Right lobe of liver (tissue), 4 donors: ENCODE results near the gene MRPS15.

Experiments
- POLR2A ChIP-seq: fragments of 450-650 bp; IDR thresholded peaks from one replicate; pipeline ENCODE4 v1.6.1; 2017; ENCODE audit warnings: antibody characterized with exemption, mild to moderate bottlenecking
- TF ChIP-seq, protein P1 (sequence below), 4 donors: fragments of 200-600 bp in 3 of 4; fragments of 450-650 bp in 1 of 4; IDR thresholded peaks; one replicate each; pipeline versions ENCODE4 v1.5.1 to v1.8.0; 2016 to 2022; ENCODE audit warnings: antibody characterized with exemption in 4 of 4, mild to moderate bottlenecking in 2 of 4
- donor health status: DM: no; HTN: no; CAD: no.
- donor health status: DM: no; HTN: no; CAD: no.
- donor health status: DM: no; HTN: yes; CAD: no.

DNA sequence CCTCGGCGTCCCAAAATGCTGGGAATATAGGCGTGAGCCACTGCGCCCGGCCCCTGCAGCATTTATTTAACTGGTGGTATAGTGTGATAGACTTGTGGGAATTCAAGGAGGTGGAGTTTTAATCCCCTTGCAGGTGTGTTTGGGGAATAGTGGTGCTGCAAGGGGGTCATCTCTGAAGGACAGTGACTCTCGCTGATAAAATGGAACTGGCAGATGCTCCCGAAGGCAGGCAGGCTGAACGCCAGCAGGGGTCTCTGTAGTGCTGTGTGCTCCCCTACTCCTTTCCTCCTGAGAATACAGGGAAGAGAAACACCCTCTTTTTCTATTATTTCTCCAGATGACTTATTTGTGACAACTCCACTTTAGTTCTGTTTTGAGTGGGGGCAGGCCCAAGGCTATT lies 17.9 kb downstream of the MRPS15 start:
- TF ChIP-seq, protein P1, sequence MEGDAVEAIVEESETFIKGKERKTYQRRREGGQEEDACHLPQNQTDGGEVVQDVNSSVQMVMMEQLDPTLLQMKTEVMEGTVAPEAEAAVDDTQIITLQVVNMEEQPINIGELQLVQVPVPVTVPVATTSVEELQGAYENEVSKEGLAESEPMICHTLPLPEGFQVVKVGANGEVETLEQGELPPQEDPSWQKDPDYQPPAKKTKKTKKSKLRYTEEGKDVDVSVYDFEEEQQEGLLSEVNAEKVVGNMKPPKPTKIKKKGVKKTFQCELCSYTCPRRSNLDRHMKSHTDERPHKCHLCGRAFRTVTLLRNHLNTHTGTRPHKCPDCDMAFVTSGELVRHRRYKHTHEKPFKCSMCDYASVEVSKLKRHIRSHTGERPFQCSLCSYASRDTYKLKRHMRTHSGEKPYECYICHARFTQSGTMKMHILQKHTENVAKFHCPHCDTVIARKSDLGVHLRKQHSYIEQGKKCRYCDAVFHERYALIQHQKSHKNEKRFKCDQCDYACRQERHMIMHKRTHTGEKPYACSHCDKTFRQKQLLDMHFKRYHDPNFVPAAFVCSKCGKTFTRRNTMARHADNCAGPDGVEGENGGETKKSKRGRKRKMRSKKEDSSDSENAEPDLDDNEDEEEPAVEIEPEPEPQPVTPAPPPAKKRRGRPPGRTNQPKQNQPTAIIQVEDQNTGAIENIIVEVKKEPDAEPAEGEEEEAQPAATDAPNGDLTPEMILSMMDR (IDR thresholded peaks at IDR 0.05) = no peak
- TF ChIP-seq POLR2A = no peak
